ENCODE data around the gene PVALB.

PVALB gene

GRCh38 chr22:36796552-36797175, 20.2 kb downstream of the PVALB start:
- no peaks in the 10 kb centered on the region for H3K4me1 ChIP-seq (ENCODE audit: low read length)
- no peak overlapping the region for H3K9ac ChIP-seq (ENCODE audit: low read length)
- H3K27me3 ChIP-seq (replicated peaks; ENCODE audit: insufficient read depth, low read length) = peaks cover 42% of the 10 kb centered on the region
- no peak for TF ChIP-seq EZH2 (optimal IDR thresholded peaks at IDR 0.05; ENCODE audit: low read depth, low read length)
- no peak for TF ChIP-seq EZH2phosphoT487 (IDR thresholded peaks at IDR 0.05; ENCODE audit: low read length)
- no peak for TF ChIP-seq CTCF (IDR thresholded peaks at IDR 0.05; ENCODE audit: low read length)
- H3K4me2 ChIP-seq (ENCODE audit: low read depth, low read length) = no peak overlapping the region
- no peaks in the 10 kb centered on the region for H3K9me2 ChIP-seq (replicated peaks; ENCODE audit: insufficient read depth, low read length)
- H3K4me3 ChIP-seq (ENCODE audit: low read length) = no peak overlapping the region
- H3F3A ChIP-seq (ENCODE audit: insufficient read depth, low read length) = no peaks in the 10 kb centered on the region
- no peak overlapping the region for H2AFZ ChIP-seq (ENCODE audit: low read length)
- H3K79me2 ChIP-seq (ENCODE audit: low read length) = no peaks in the 10 kb centered on the region
- H3K36me3 ChIP-seq (replicated peaks; ENCODE audit: insufficient read depth, low read length) = no peaks in the 10 kb centered on the region
- no peaks in the 10 kb centered on the region for H4K20me1 ChIP-seq (ENCODE audit: insufficient read depth, low read length)
- DNase-seq = no peak
- H3K9me3 ChIP-seq (replicated peaks; ENCODE audit: insufficient read depth, low read length) = no peaks in the 10 kb centered on the region
- H3K27ac ChIP-seq (ENCODE audit: low read length) = no peak overlapping the region

GRCh38 chr22:36795633-36796032, 21.2 kb downstream of the PVALB start:
- no peak for TF ChIP-seq CTCF (IDR thresholded peaks at IDR 0.05; ENCODE audit: low read length)
- TF ChIP-seq EZH2phosphoT487 (IDR thresholded peaks at IDR 0.05; ENCODE audit: low read length) = no peak
- no peak for TF ChIP-seq EZH2 (optimal IDR thresholded peaks at IDR 0.05; ENCODE audit: low read depth, low read length)
- H3K79me2 ChIP-seq (ENCODE audit: low read length) = no peaks in the 10 kb centered on the region
- H3K36me3 ChIP-seq (replicated peaks; ENCODE audit: insufficient read depth, low read length) = no peaks in the 10 kb centered on the region
- no peaks in the 10 kb centered on the region for H3F3A ChIP-seq (ENCODE audit: insufficient read depth, low read length)
- peaks cover 51% of the 10 kb centered on the region for H3K27me3 ChIP-seq (replicated peaks; ENCODE audit: insufficient read depth, low read length)
- H3K9ac ChIP-seq (ENCODE audit: low read length) = no peak overlapping the region
- H3K9me2 ChIP-seq (replicated peaks; ENCODE audit: insufficient read depth, low read length) = no peaks in the 10 kb centered on the region
- H2AFZ ChIP-seq (ENCODE audit: low read length) = no peak overlapping the region
- H4K20me1 ChIP-seq (ENCODE audit: insufficient read depth, low read length) = no peaks in the 10 kb centered on the region
- no peaks in the 10 kb centered on the region for H3K4me1 ChIP-seq (ENCODE audit: low read length)
- H3K27ac ChIP-seq (ENCODE audit: low read length) = no peak overlapping the region
- no peak overlapping the region for H3K4me3 ChIP-seq (ENCODE audit: low read length)
- no peak for DNase-seq
- no peak overlapping the region for H3K4me2 ChIP-seq (ENCODE audit: low read depth, low read length)
- no peaks in the 10 kb centered on the region for H3K9me3 ChIP-seq (replicated peaks; ENCODE audit: insufficient read depth, low read length)

GRCh38 chr22:36790648-36791047, 26.2 kb downstream of the PVALB start:
- H3K36me3 ChIP-seq (replicated peaks; ENCODE audit: insufficient read depth, low read length) = no peaks in the 10 kb centered on the region
- no peak for TF ChIP-seq CTCF (IDR thresholded peaks at IDR 0.05; ENCODE audit: low read length)
- TF ChIP-seq EZH2 (optimal IDR thresholded peaks at IDR 0.05; ENCODE audit: low read depth, low read length) = no peak
- no peak for TF ChIP-seq EZH2phosphoT487 (IDR thresholded peaks at IDR 0.05; ENCODE audit: low read length)
- H3K4me3 ChIP-seq (ENCODE audit: low read length) = no peak overlapping the region
- no peaks in the 10 kb centered on the region for H3K4me1 ChIP-seq (ENCODE audit: low read length)
- no peaks in the 10 kb centered on the region for H3K9me3 ChIP-seq (replicated peaks; ENCODE audit: insufficient read depth, low read length)
- H4K20me1 ChIP-seq (ENCODE audit: insufficient read depth, low read length) = no peaks in the 10 kb centered on the region
- DNase-seq = no peak
- H3K27ac ChIP-seq (ENCODE audit: low read length) = no peak overlapping the region
- H3K79me2 ChIP-seq (ENCODE audit: low read length) = no peaks in the 10 kb centered on the region
- no peak overlapping the region for H3K9ac ChIP-seq (ENCODE audit: low read length)
- no peak overlapping the region for H2AFZ ChIP-seq (ENCODE audit: low read length)
- peaks cover 71% of the 10 kb centered on the region for H3K27me3 ChIP-seq (replicated peaks; ENCODE audit: insufficient read depth, low read length)
- no peak overlapping the region for H3K4me2 ChIP-seq (ENCODE audit: low read depth, low read length)
- H3F3A ChIP-seq (ENCODE audit: insufficient read depth, low read length) = no peaks in the 10 kb centered on the region
- H3K9me2 ChIP-seq (replicated peaks; ENCODE audit: insufficient read depth, low read length) = no peaks in the 10 kb centered on the region
